Measurements from ENCODE around the gene COG8.

The COG8 gene

GRCh38 chr16:69348222-69348621, 8.9 kb upstream of the COG8 start:
- no peak overlapping the region for H3K4me3 ChIP-seq (replicated peaks; ENCODE audit: low read depth, low read length)
- DNase-seq (ENCODE audit: extremely low read depth, low read depth) = no peak
- TF ChIP-seq, protein P1, sequence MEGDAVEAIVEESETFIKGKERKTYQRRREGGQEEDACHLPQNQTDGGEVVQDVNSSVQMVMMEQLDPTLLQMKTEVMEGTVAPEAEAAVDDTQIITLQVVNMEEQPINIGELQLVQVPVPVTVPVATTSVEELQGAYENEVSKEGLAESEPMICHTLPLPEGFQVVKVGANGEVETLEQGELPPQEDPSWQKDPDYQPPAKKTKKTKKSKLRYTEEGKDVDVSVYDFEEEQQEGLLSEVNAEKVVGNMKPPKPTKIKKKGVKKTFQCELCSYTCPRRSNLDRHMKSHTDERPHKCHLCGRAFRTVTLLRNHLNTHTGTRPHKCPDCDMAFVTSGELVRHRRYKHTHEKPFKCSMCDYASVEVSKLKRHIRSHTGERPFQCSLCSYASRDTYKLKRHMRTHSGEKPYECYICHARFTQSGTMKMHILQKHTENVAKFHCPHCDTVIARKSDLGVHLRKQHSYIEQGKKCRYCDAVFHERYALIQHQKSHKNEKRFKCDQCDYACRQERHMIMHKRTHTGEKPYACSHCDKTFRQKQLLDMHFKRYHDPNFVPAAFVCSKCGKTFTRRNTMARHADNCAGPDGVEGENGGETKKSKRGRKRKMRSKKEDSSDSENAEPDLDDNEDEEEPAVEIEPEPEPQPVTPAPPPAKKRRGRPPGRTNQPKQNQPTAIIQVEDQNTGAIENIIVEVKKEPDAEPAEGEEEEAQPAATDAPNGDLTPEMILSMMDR (IDR thresholded peaks at IDR 0.05; ENCODE audit: low read depth, low read length, missing control alignments) = no peak

DNA sequence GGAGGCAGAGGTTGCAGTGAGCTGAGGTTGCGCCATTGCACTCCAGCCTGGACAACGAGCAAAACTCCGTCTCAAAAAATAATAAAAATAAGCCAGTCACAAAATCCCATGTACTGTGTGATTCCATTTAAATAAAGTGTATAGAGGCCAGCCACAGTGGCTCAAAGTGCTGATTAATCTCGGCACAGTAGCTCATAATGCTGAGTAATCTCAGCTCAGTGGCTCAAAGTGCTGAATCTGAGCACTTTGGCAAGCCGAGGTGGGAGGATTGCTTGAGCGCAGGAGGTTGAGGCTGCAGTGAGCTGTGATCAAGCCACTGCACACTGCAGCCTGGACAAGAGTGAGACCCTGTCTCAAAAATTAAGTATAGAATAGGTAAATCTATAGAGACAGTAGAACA, 7.3 kb upstream of the COG8 start:
- no peak overlapping the region for H3K4me3 ChIP-seq (replicated peaks; ENCODE audit: low read depth, low read length)
- TF ChIP-seq, protein P1 (IDR thresholded peaks at IDR 0.05; ENCODE audit: low read depth, low read length, missing control alignments) = no peak
- DNase-seq (ENCODE audit: extremely low read depth, low read depth) = no peak

DNA sequence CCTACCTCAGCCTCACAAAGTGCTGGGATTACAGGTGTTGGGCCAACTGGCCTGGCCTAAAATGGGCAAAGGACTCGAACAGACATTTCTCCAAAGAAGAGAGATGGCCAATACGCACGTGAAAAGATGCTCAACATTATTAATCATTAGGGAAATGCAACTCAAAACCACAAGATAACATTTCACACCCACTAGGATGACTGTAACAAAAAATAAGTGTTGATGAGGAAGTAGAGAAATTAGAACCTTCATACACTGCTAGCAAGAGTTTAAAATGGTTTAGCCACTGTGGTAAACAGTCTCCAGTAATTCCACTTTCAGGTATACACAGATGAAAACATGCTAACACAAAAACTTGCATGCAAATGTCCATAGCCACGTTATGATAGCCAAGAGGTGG, 6.6 kb upstream of the COG8 start:
- TF ChIP-seq, protein P1 (IDR thresholded peaks at IDR 0.05; ENCODE audit: low read depth, low read length, missing control alignments) = no peak
- no peak for DNase-seq (ENCODE audit: extremely low read depth, low read depth)
- H3K4me3 ChIP-seq (replicated peaks; ENCODE audit: low read depth, low read length) = no peak overlapping the region

DNA sequence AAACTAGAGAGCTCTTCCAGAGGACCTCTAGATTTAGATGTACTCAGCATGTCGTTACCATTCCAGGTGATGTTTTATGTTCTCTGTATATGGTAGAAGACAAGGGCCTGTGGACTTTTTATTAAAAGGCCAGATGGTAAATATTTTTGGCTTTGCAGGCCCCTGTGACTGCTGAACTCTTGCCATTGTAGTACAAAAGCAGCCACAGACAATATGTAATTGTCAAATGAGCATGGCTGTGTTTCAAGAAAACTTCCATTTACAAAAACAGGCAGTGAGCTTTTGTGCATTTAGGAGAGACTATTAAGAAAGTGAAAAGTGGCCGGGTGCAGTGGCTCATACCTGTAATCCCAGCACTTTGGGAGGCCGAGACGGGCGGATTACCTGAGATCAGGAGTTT, 4.8 kb upstream of the COG8 start:
- DNase-seq (ENCODE audit: extremely low read depth, low read depth) = no peak
- TF ChIP-seq, protein P1 (IDR thresholded peaks at IDR 0.05; ENCODE audit: low read depth, low read length, missing control alignments) = no peak
- H3K4me3 ChIP-seq (replicated peaks; ENCODE audit: low read depth, low read length) = no peak overlapping the region

- H3K4me3 ChIP-seq (replicated peaks; ENCODE audit: low read depth, low read length) = peak overlapping the region; percentile 99
- no peak for DNase-seq (ENCODE audit: extremely low read depth, low read depth)
- TF ChIP-seq, protein P1 (IDR thresholded peaks at IDR 0.05; ENCODE audit: low read depth, low read length, missing control alignments) = no peak
Measured at GRCh38 chr16:69340095-69340644, 806 bp upstream of the COG8 start.

DNA sequence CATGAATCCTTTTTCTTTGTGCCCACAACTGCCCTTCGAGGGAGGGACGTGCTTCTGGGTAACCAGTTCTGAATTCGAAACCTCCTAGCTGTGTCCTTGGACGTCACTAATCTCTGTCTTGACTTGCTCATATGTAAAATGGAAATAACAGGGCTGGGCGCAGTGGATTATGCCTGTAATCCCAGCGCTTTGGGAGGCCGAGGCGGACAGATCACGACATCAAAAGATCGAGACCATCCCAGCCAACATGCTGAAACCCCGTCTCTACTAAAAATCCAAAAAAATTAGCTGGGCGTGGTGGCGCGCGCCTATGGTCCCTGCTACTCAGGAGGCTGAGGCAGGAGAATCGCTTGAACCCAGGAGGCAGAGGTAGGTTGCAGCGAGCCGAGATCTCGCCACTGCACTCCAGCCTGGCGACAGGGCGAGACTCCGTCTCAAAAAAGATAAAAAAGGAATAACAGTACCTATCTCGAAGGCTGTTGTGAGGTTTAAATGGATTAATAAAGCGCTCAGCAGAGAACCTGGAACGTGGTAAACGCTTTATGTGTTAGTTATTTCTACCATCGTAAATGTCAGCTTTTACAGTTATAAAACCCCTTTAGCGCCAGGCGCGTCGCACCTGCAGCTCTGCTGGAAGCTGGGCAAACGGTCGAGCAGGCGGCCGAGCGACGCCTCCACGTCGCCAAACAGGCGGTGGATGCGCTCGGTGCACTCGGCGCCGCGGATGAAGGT, 641 bp downstream of the COG8 start:
- TF ChIP-seq, protein P1 (IDR thresholded peaks at IDR 0.05; ENCODE audit: low read depth, low read length, missing control alignments) = no peak
- H3K4me3 ChIP-seq (replicated peaks; ENCODE audit: low read depth, low read length) = peak overlapping the region; percentile 99
- no peak for DNase-seq (ENCODE audit: extremely low read depth, low read depth)
